NCI-H1092 (cell line): ENCODE data around the gene MYCBPAP.

Experiments
- DNase-seq: peaks from one replicate; lab custom pipeline; 2025; lab: John Stamatoyannopoulos, UW

MYCBPAP gene

GRCh38 chr17:50573866-50574611, 65.8 kb downstream of the MYCBPAP start:
- DNase-seq: no peak

GRCh38 chr17:50575581-50576210, 67.5 kb downstream of the MYCBPAP start:
- no peak for DNase-seq

- DNase-seq: no peak
These were observed 68.6 kb downstream of the MYCBPAP start for GRCh38 chr17:50576864-50577263.

- DNase-seq: no peak
These were observed 69.3 kb downstream of the MYCBPAP start for GRCh38 chr17:50577451-50577954.

GRCh38 chr17:50578173-50578572, 69.9 kb downstream of the MYCBPAP start:
- DNase-seq: no peak

GRCh38 chr17:50579399-50579798, 71.2 kb downstream of the MYCBPAP start:
- DNase-seq: no peak

GRCh38 chr17:50580646-50581045, 72.4 kb downstream of the MYCBPAP start:
- no peak for DNase-seq
